ENCODE measurements around the gene IGIP.

GRCh38 chr5:140141241-140141640 lies 15.5 kb downstream of the IGIP start:
- TF ChIP-seq CTCF (IDR thresholded peaks at IDR 0.05 in 4 of 5, conservative IDR thresholded peaks at IDR 0.05 in 1 of 5) = no peak
- TF ChIP-seq POLR2A (IDR thresholded peaks at IDR 0.05) = no peak
